ENCODE data around the gene SNRK.

The SNRK gene

GRCh38 chr3:43320288-43320687 lies 33.9 kb downstream of the SNRK start:
- no peak overlapping the region for H3K27ac ChIP-seq
- H3K27me3 ChIP-seq (ENCODE audit: insufficient read depth, low read depth, severe bottlenecking), result no peaks in the 10 kb centered on the region
- H3K9me3 ChIP-seq (ENCODE audit: severe bottlenecking), result no peaks in the 10 kb centered on the region
- H3K4me3 ChIP-seq (ENCODE audit: low read depth, low read length), result no peak overlapping the region
- TF ChIP-seq CTCF (IDR thresholded peaks at IDR 0.05; ENCODE audit: low read depth, low read length), result no peak
- DNase-seq, result no peak
- no peaks in the 10 kb centered on the region for H3K36me3 ChIP-seq

GRCh38 chr3:43323541-43323940 lies 37.2 kb downstream of the SNRK start:
- no peaks in the 10 kb centered on the region for H3K36me3 ChIP-seq
- no peak overlapping the region for H3K4me3 ChIP-seq (ENCODE audit: low read depth, low read length)
- DNase-seq, result no peak
- H3K27ac ChIP-seq, result no peak overlapping the region
- no peaks in the 10 kb centered on the region for H3K27me3 ChIP-seq (ENCODE audit: insufficient read depth, low read depth, severe bottlenecking)
- no peak for TF ChIP-seq CTCF (IDR thresholded peaks at IDR 0.05; ENCODE audit: low read depth, low read length)
- no peaks in the 10 kb centered on the region for H3K9me3 ChIP-seq (ENCODE audit: severe bottlenecking)

GRCh38 chr3:43326891-43327581 lies 40.7 kb downstream of the SNRK start:
- Histone ChIP-seq H3K9me3 (ENCODE audit: severe bottlenecking) (no peaks in the 10 kb centered on the region), H3K27me3 (ENCODE audit: insufficient read depth, low read depth, severe bottlenecking) (no peaks in the 10 kb centered on the region), H3K36me3 (no peaks in the 10 kb centered on the region), H3K4me3 (ENCODE audit: low read depth, low read length) (no peak overlapping the region), H3K27ac (no peak overlapping the region)
- no peak for TF ChIP-seq CTCF (IDR thresholded peaks at IDR 0.05; ENCODE audit: low read depth, low read length)
- no peak for DNase-seq

GRCh38 chr3:43327582-43327979 lies 41.2 kb downstream of the SNRK start:
- H3K36me3 ChIP-seq, result no peaks in the 10 kb centered on the region
- DNase-seq, result no peak
- no peak overlapping the region for H3K27ac ChIP-seq
- TF ChIP-seq CTCF (IDR thresholded peaks at IDR 0.05; ENCODE audit: low read depth, low read length), result no peak
- H3K4me3 ChIP-seq (ENCODE audit: low read depth, low read length), result no peak overlapping the region
- H3K9me3 ChIP-seq (ENCODE audit: severe bottlenecking), result no peaks in the 10 kb centered on the region
- H3K27me3 ChIP-seq (ENCODE audit: insufficient read depth, low read depth, severe bottlenecking), result no peaks in the 10 kb centered on the region

- Histone ChIP-seq H3K4me3 (ENCODE audit: low read depth, low read length) (no peak overlapping the region), H3K9me3 (ENCODE audit: severe bottlenecking) (no peaks in the 10 kb centered on the region), H3K27ac (no peak overlapping the region), H3K27me3 (ENCODE audit: insufficient read depth, low read depth, severe bottlenecking) (no peaks in the 10 kb centered on the region), H3K36me3 (peaks cover 3% of the 10 kb centered on the region; the same call in 1 of the 2 replicates)
- no peak for TF ChIP-seq CTCF (IDR thresholded peaks at IDR 0.05; ENCODE audit: low read depth, low read length)
- no peak for DNase-seq
These were observed 42.3 kb downstream of the SNRK start for GRCh38 chr3:43328653-43329052.

- no peaks in the 10 kb centered on the region for H3K27me3 ChIP-seq (ENCODE audit: insufficient read depth, low read depth, severe bottlenecking)
- no peaks in the 10 kb centered on the region for H3K9me3 ChIP-seq (ENCODE audit: severe bottlenecking)
- no peak for TF ChIP-seq CTCF (IDR thresholded peaks at IDR 0.05; ENCODE audit: low read depth, low read length)
- peaks cover 3% of the 10 kb centered on the region; the same call in 1 of the 2 replicates for H3K36me3 ChIP-seq
- H3K4me3 ChIP-seq (ENCODE audit: low read depth, low read length), result no peak overlapping the region
- H3K27ac ChIP-seq, result no peak overlapping the region
- no peak for DNase-seq
These were observed 44.6 kb downstream of the SNRK start for GRCh38 chr3:43330981-43331380.

Measured in WERI-Rb-1 (cell line).